ENCODE data around the gene HSF2.
"Not testable (repeated sequence)": the region's sequence is repeated elsewhere in the genome, so short reads cannot be mapped to it uniquely, and the experiment has no call there.

Gene HSF2

DNA sequence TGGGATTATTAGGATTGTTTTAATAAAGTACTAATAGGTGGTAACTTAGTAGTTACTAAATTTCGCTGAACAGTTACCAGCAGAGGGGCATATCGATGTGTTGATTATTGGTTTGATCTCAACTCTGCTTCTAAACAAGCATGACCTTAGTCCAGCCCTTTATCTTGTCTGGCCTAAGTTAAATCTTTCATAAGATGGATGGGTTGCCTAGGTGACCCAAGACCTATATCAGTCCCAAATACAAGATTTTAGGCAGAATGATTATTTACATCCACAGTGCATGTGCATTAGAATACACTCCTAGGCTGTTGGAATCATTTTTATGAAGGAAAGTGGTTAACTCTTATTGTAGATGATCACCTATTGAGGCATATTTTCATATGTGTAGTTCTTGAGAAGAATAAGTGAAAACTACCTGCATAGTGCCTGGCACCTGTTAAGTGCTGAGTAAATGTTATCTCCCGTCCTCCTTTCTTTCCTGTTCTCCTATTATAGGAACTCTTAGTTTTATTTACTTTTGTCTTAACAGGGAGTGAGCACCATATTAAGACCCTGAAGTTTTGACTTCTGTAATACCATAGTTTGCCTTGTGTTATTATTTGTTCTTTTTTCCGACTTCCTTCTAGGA, 1.1 kb downstream of the HSF2 start:
- DNase-seq: no peak

DNA sequence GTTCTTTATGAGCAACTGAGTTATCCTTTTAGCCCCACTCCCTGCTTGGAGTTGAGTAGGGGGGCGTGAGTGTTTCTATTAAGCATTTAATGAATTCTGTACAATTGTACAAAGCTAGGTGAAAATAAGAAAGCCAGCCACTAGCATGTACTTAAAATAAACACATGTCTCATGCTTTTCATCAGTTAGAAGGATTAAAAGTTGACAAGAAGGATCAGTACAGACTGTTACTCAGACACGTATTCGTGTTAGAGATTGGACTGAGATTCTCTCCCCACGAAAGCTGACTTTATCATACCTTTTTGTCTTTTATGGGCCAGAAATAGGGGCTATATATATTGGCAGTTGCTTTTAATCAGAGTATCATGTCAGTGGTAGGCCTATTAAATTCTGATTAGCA, 1.7 kb downstream of the HSF2 start:
- DNase-seq: no peak

DNA sequence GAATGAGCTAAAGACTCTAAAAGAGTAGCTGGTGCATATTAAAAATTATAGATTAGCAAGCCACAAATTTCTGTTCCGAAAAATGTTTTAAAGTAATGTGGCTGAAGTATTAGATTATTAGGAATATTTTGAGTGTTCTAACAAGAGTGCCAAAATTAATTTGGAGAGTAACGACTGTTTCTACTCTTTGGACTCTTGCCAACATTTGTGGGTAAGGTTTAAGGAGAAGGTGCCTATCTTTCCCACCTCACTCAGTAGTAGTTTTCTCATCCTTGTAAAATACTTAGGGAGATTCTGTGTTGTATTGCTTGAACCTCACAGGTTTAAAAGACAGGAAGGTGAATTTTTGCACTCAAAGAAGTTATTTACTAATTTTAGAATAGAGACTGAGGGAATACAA, 5.0 kb downstream of the HSF2 start:
- DNase-seq: no peak

DNA sequence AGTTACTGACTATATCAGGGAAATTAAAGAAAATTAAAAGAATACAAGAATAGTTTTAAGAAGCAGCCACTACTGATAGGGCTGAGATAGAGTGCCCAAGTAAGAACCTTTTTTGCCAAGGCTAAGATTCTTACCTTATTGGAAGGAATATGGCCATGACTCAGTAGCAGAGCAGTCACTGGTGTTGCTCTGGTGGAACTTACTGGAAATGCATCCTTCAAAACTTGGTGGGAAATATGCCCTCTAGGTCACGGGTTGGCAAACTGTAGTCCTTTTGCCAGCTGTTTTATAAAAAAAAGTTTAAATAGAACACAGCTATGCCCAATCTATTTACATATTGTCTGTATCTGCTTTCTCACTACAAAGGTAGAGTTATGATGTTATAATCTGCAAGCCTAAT, 6.0 kb downstream of the HSF2 start:
- no peak for DNase-seq

GRCh38 chr6:122406187-122406586, 6.7 kb downstream of the HSF2 start:
- no peak for DNase-seq

GRCh38 chr6:122407712-122408111, 8.3 kb downstream of the HSF2 start:
- DNase-seq: no peak

DNA sequence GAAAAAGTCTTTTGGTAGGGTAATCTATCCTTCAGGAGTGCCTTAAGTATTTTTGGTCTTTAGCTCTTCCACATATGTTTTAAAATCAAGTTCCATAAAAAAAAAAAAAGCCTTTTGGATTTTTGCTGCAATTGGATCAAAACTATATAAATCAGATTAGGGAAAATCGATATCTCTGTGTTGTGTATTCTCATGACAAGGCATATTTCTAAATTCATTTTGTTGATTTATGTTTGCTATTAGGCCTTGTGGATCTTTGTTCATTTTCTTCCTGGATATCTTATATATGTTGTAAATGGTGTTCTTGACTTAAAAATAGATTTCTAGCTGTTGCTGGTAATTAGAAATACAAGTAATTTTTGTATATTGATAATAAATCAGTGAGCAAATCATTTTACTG, 8.8 kb downstream of the HSF2 start:
- DNase-seq: no peak

- DNase-seq: no peak
Observed at GRCh38 chr6:122408702-122409458, 9.4 kb downstream of the HSF2 start.

DNA sequence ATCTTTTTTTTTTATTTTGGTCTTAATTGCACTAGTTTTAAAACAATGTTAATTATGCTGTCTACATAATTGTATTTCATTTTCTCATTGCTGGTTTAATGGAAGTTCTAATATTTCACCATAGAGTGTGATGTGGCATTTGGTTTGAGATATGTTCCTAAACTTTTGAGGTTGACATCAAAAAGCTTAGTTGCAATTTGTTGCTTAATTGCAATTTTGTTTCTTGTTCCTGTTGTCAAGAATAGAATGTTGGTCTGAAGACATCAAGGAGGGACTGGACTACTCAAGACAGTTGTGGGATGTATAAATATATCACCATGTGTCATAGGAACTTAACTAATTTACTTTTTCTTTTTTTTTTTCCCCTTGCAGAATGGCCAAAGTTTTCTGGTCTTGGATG, 12.5 kb downstream of the HSF2 start:
- DNase-seq: no peak

- no peak for DNase-seq
Observed at GRCh38 chr6:122416825-122417224, 17.4 kb downstream of the HSF2 start.

GRCh38 chr6:122422003-122422402, 22.6 kb downstream of the HSF2 start:
- DNase-seq: no peak

- DNase-seq: no peak
Observed at GRCh38 chr6:122422614-122423267, 23.3 kb downstream of the HSF2 start.

DNA sequence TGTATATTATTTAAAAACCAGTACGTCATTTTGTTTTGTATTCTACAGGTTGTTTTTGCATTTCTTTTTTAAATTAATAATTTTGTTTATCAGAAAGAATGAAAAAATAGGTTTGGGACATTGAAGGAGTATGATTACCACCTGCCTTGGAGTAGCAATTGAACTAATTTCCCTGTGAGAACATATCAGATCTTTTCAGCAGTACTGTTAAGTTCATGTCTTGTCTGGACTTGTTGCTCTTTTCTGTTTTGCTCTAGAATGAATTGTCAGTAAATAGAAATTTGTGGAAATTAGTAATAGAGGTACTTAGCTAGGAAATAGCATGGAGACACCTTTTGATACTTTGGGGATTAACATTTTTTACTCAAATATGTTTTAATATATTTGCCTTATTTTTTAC, 24.3 kb downstream of the HSF2 start:
- DNase-seq: no peak

GRCh38 chr6:122426597-122426996, 27.1 kb downstream of the HSF2 start:
- no peak for DNase-seq

DNA sequence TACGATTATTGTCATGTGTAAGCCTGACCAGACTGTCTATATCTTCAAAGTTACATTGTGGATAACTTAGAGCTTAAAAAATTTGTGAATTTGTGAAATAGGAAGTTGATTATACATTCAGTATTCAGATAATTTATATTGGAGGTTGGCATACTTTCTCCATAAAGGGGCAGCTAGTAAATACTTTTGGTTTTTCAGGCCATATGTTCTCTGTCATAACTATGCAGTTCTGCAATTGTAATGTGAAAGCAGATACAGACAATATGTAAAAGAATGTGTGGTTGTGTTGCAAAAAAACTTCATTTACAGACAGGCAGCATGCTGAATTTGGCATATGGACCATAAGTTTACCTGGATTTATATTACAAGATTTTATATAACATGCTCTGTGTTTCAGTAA, 29.3 kb downstream of the HSF2 start:
- DNase-seq: no peak

- DNase-seq: no peak
Observed at GRCh38 chr6:122429323-122429722, 29.9 kb downstream of the HSF2 start.

- DNase-seq: no peak
Observed at GRCh38 chr6:122431780-122432179, 32.3 kb downstream of the HSF2 start.

DNA sequence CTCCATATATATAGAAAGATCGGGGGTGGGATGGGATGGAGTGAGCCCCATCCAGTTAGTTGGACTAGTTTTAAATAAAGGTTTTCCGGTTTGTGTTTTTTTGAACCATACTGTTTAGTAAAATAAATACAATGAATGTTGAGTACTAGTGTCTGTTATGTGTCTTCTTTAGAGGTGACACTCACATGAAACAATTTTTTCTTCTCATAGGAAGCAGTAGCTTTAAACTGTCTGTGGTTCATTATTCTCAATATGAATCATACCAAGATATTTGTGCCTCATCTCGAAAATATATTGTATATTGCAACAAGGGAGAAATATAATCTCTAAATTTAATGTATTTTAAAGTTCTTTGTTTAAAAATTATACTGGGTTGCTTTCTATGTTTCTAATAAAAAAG, 33.4 kb downstream of the HSF2 start:
- no peak for DNase-seq

DNA sequence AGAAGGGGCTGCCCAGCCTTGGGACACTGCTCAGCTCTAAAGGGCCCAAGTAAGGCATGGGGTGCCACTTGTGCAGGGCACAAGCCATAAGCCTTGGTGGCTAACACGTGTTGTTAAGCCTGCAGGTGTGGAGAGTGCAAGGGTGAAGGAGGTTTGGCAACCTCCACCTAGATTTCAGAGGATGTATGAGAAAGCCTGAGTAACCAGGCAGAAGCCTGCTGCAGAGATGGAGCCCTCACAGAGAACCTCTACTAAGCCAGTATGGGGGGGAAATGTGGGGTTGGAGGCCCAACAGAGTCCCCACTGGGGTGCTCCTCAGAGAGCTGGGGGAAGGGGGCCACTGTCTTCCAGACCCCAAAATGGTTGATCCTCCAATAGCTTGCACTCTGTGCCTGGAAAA, 39.5 kb downstream of the HSF2 start:
- no peak for DNase-seq

- no peak for DNase-seq
Observed at GRCh38 chr6:122445274-122445673, 45.8 kb downstream of the HSF2 start.

DNA sequence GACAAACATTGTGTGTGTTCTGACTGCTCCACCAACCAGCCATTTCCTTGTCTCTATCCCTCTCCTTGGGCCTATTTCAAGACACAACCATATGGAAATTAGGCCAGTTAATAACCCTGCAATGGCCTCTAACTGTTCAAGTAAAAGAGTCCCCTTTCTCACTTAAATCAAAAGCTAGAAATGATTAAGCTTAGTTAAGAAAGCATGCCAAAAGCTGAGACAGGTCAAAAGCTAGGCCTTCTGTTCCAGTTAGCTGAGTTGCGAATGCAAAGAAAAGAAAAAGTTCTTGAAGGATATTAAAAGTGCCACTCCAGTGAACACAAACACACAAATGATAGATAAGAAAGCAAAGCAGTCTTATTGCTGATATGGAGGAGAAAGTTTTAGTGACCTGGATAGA, 49.6 kb downstream of the HSF2 start:
- no peak for DNase-seq

DNA sequence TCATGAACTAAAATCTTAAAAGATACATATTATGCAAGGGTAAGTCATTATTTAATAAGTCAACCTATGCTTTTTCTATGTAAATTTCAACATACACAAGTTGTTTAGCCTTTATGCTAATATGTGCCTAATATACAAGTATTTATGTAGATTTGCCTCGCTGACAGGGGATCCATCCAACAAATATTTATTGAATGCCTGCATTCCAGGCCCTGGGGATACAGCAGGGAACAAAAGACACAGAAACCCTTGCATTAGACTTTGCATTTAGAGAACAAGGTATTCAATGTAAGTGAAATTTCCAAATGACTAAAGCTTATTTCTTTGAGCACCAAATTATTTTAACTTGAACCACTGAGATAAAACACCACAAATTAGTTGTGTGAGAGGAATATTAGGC, 53.1 kb downstream of the HSF2 start:
- DNase-seq: no peak

DNA sequence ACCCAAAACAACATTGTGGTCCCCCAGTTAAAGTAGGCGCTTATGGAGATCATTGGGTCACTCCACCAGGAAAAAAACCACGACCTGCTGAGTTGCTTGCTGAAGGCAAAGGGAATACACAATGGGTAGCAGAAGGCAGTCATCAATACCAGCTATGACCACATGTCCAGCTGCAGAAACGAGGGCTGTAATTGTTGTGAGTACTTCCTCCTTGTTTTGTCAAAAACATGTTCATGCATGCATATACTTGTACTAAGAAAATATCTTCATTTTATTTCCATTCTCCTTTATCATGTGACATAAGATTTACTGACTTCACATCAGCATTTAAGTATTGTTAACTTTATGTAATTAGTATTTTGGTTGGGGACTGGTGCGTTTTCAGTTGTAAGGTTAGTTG, 55.2 kb downstream of the HSF2 start:
- DNase-seq: no peak

GRCh38 chr6:122455116-122455515, 55.7 kb downstream of the HSF2 start:
- not testable (repeated sequence) for DNase-seq
